Endodermal cell (in vitro differentiated cells): Measurements from ENCODE around the gene OTULIN. TPM values are rescaled to one million over a fixed set of nuclear protein-coding genes. Genes with fewer than 3 reads are reported as not detected.

Experiments
- DNase-seq: peaks from one replicate; pipeline ENCODE4 v3.0.0-alpha.2; 2017
- H3K27ac ChIP-seq: 2 replicates; pipeline ENCODE4 v1.5.1; 2013; ENCODE audit warnings: mild to moderate bottlenecking, low read depth, low read length, moderate library complexity
- H3K27me3 ChIP-seq: 2 replicates; pipeline ENCODE4 v1.6.1; 2013; ENCODE audit warnings: mild to moderate bottlenecking, low read length, moderate library complexity; ENCODE audit not compliant: insufficient read depth, control insufficient read depth, poor library complexity, severe bottlenecking
- H3K36me3 ChIP-seq: 2 replicates; pipeline ENCODE4 v1.7.0; 2013; ENCODE audit warnings: mild to moderate bottlenecking, low read length, moderate library complexity; ENCODE audit not compliant: control insufficient read depth, insufficient read depth
- H3K4me1 ChIP-seq: one replicate; pipeline ENCODE4 v1.7.0; 2013; ENCODE audit warnings: low read length; ENCODE audit not compliant: control insufficient read depth, insufficient read depth
- H3K4me3 ChIP-seq: 2 replicates; pipeline ENCODE4 v1.5.1; 2013; ENCODE audit warnings: mild to moderate bottlenecking, low read length, moderate library complexity
- H3K9ac ChIP-seq: 2 replicates; pipeline ENCODE4 v1.6.1; 2013; ENCODE audit warnings: mild to moderate bottlenecking, low read length, moderate library complexity; ENCODE audit not compliant: poor library complexity, severe bottlenecking; ENCODE audit errors: extremely low read depth
- H3K9me3 ChIP-seq: 2 replicates; pipeline ENCODE4 v1.6.1; 2013; ENCODE audit warnings: mild to moderate bottlenecking, low read length, moderate library complexity; ENCODE audit not compliant: control insufficient read depth
- H3K27ac Mint-ChIP-seq: 2 replicates; pipeline ENCODE4 v1.8.0; 2020; ENCODE audit warnings: mixed read lengths
- H3K27me3 Mint-ChIP-seq: 2 replicates; pipeline ENCODE4 v1.8.0; 2021; ENCODE audit warnings: mild to moderate bottlenecking, mixed read lengths; ENCODE audit not compliant: insufficient read depth
- H3K36me3 Mint-ChIP-seq: 2 replicates; pipeline ENCODE4 v1.8.0; 2020; ENCODE audit warnings: low read depth, mixed read lengths
- H3K4me1 Mint-ChIP-seq: 2 replicates; pipeline ENCODE4 v1.8.0; 2020; ENCODE audit warnings: mixed read lengths
- H3K4me3 Mint-ChIP-seq: 2 replicates; pipeline ENCODE4 v1.8.0; 2020; ENCODE audit warnings: mild to moderate bottlenecking, moderate library complexity, mixed read lengths
- H3K9me3 Mint-ChIP-seq: 2 replicates; pipeline ENCODE4 v1.8.0; 2020; ENCODE audit warnings: mild to moderate bottlenecking, mixed read lengths
- CTCF ChIP-seq: fragments of 200-600 bp; sonication (generic); conservative IDR thresholded peaks from 2 replicates; pipeline ENCODE4 v1.5.0; 2021; ENCODE audit warnings: antibody characterized with exemption, mild to moderate bottlenecking
- WGBS, 2 experiments: methylation state at CpG; one replicate each; pipeline versions ENCODE4 v1.1.5 to v1.1.7; 2013; ENCODE audit warnings: missing lambda C conversion rate in 2 of 2, mixed read lengths in 1 of 2; ENCODE audit not compliant: insufficient coverage in 1 of 2, insufficient read length in 1 of 2; 5-methylcytosine and 5-hydroxymethylcytosine counted together
- total RNA-seq, 2 donors: library from RNA; stranded (reverse); fragmentation: NEBNext Ultra II Directional in 1 of 2; extraction: Animal tissue kit (Norgen Biotek cat#: 25700) in 1 of 2; gene quantifications; 2 replicates in 1 of 2; 3 replicates in 1 of 2; pipeline ENCODE4 v1.2.1, GENCODE V29; 2021

The OTULIN gene
- total RNA-seq, 2 donors from 2014 or later = 36.4 to 43.2 TPM

- no peak overlapping the region for H3K4me3 Mint-ChIP-seq
- H3K27ac Mint-ChIP-seq = no peak overlapping the region
- no peaks in the 10 kb centered on the region for H3K27me3 ChIP-seq
- peaks cover 12% of the 10 kb centered on the region for H3K36me3 ChIP-seq
- H3K36me3 Mint-ChIP-seq = peaks cover 40% of the 10 kb centered on the region
- DNase-seq = no peak
- H3K9me3 ChIP-seq = no peaks in the 10 kb centered on the region
- no peaks in the 10 kb centered on the region for H3K27me3 Mint-ChIP-seq
- no peak overlapping the region for H3K27ac ChIP-seq
- TF ChIP-seq CTCF = no peak
- no peak overlapping the region for H3K4me3 ChIP-seq
- H3K4me1 Mint-ChIP-seq = peaks cover 5% of the 10 kb centered on the region
- no peak overlapping the region for H3K9ac ChIP-seq
- no peaks in the 10 kb centered on the region for H3K4me1 ChIP-seq
- H3K9me3 Mint-ChIP-seq = peaks cover 4% of the 10 kb centered on the region
- 86 to 95% methylated on average over 2 to 4 of the region's 5 CpGs for WGBS, 2 experiments
Measured at GRCh38 chr5:14718778-14719177, 54.3 kb downstream of the OTULIN start.

DNA sequence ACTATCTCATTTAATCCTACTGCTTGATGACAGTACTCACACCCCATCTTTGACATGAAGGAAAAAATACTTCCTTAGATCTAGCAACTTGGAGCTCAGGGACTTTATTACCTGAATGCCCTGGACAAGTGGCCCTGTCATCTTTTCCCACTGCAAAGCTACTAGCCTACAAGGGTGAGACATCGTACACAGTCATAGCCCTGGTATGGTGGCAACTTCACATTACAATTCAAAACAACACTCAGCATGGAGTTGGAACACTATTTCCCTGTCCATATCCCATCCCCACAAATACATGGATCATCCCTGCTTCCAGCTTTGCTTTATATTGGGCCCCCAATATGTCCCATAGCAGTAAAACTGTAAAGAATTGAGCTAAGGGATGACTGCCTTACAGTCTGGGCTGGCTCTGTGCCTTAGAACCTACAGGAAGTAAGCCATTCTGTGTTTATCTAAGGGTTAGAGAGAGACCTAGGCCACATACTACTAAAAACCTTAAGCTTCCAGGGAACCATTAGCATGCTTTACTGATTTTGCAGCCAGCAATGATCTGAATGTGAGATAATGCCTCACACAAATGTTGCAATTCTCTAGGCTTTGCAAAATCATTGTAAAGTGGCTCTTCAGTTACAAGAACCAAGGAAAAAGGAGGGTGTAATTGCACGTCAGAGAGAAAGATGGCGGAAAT, 55.9 kb downstream of the OTULIN start:
- Histone ChIP-seq H3K27ac (no peak overlapping the region), H3K9me3 (no peaks in the 10 kb centered on the region), H3K4me1 (no peaks in the 10 kb centered on the region), H3K36me3 (peaks cover 12% of the 10 kb centered on the region), H3K4me3 (no peak overlapping the region), H3K27me3 (no peaks in the 10 kb centered on the region), H3K9ac (no peak overlapping the region)
- Mint-ChIP-seq H3K4me3 (no peak overlapping the region), H3K36me3 (peaks cover 25% of the 10 kb centered on the region), H3K9me3 (peaks cover 4% of the 10 kb centered on the region), H3K27ac (no peak overlapping the region), H3K27me3 (no peaks in the 10 kb centered on the region), H3K4me1 (peaks cover 5% of the 10 kb centered on the region)
- DNase-seq = no peak
- WGBS, 2 experiments = 89 to 96% methylated on average over 3 of the region's 3 CpGs
- TF ChIP-seq CTCF = no peak

DNA sequence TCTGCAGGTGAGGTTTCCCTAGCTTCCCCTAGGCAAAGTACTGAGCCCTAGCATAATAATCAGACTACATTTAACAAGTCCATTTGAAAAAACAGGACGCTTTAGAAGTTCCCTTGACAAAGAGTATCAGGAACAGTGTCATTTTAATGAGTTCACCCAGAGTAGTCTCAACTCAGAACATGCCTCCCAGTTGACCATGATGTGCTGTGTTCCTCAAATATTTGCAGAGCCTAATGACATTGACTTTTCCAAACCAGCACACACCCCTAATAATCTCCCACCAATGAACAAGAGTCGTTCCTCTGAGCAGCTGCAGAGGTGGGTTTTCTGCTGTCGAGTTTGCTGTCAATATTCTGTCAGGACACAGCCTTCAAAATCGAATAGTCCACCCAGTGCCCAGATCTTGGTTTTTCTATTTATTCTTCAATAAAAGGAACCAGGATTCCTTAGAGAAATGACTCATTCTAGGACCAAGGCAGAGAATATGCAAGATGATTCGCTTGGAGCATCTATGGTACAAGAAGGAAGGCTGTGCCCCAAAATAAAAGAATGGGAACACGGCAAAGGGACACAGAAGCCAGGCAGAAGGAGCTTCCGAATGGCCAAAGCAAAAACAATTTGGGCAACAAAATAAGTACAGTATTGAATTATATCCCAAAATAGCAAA, 57.6 kb downstream of the OTULIN start:
- H3K4me1 Mint-ChIP-seq = peaks cover 15% of the 10 kb centered on the region
- DNase-seq = no peak
- peaks cover under 1% of the 10 kb centered on the region for H3K4me1 ChIP-seq
- H3K27ac ChIP-seq = no peak overlapping the region
- H3K27me3 ChIP-seq = no peaks in the 10 kb centered on the region
- H3K9me3 ChIP-seq = no peaks in the 10 kb centered on the region
- no peak overlapping the region for H3K27ac Mint-ChIP-seq
- H3K9me3 Mint-ChIP-seq = peaks cover 4% of the 10 kb centered on the region
- peaks cover 10% of the 10 kb centered on the region for H3K36me3 Mint-ChIP-seq
- H3K4me3 ChIP-seq = no peak overlapping the region
- no peaks in the 10 kb centered on the region for H3K27me3 Mint-ChIP-seq
- H3K4me3 Mint-ChIP-seq = no peak overlapping the region
- no peak overlapping the region for H3K9ac ChIP-seq
- H3K36me3 ChIP-seq = no peaks in the 10 kb centered on the region
- WGBS, 2 experiments = 94% methylated on average over 6 to 7 of the region's 7 CpGs
- TF ChIP-seq CTCF = no peak
